Thyroid gland (tissue), 4 donors: ENCODE measurements around the gene IPO7. TPM values are rescaled to one million over a fixed set of nuclear protein-coding genes. Genes with fewer than 3 reads are reported as not detected.

Experiments used
- DNase-seq, 2 donors: peaks; one replicate each; pipeline ENCODE4 v3.0.0-alpha.2; 2019
- H3K27ac ChIP-seq, 3 donors: fragments of 200-600 bp; sonication (generic); 1 replicate in 2 of 3; 2 replicates in 1 of 3; pipeline ENCODE4 v1.5.1; 2016 to 2019; ENCODE audit warnings: mild to moderate bottlenecking in 1 of 3, moderate library complexity in 1 of 3
- H3K27me3 ChIP-seq: fragments of 200-600 bp; sonication (generic); one replicate; pipeline ENCODE4 v1.5.1; 2019
- H3K36me3 ChIP-seq, 2 donors: fragments of 200-600 bp; sonication (generic); one replicate each; pipeline ENCODE4 v1.5.1; 2016 to 2019
- H3K4me1 ChIP-seq, 2 donors: fragments of 200-600 bp; sonication (generic); one replicate each; pipeline ENCODE4 v1.5.1; 2017 to 2019
- H3K4me3 ChIP-seq, 3 donors: fragments of 200-600 bp; sonication (generic); replicated peaks in 1 of 3; 1 replicate in 2 of 3; 2 replicates in 1 of 3; pipeline ENCODE4 v1.5.1; 2016; ENCODE audit warnings: mild to moderate bottlenecking in 1 of 3
- H3K9me3 ChIP-seq: fragments of 200-600 bp; sonication (generic); one replicate; pipeline ENCODE4 v1.5.1; 2017
- CTCF ChIP-seq, 6 experiments: fragments of 200-600 bp in 3 of 6; fragments of 450-650 bp in 3 of 6; sonication (generic) in 3 of 6; IDR thresholded peaks; one replicate each; pipeline ENCODE4 v1.5.1; 2016 to 2019; ENCODE audit warnings: antibody characterized with exemption in 6 of 6, mild to moderate bottlenecking in 2 of 6, inconsistent platforms in 1 of 6, moderate library complexity in 1 of 6
- POLR2A ChIP-seq, 2 donors: fragments of 450-650 bp; IDR thresholded peaks; one replicate each; pipeline ENCODE4 v1.6.1; 2017; ENCODE audit warnings: antibody characterized with exemption in 2 of 2, mild to moderate bottlenecking in 2 of 2, moderate library complexity in 1 of 2
- WGBS, 2 donors: methylation state at CpG; one replicate each; pipeline ENCODE4 v1.1.5; 2017; 5-methylcytosine and 5-hydroxymethylcytosine counted together
- intact Hi-C: fragments of 100-400 bp; cut with DNase I; formaldehyde crosslinking; loops from one replicate; pipeline ENCODE4 v1.15.1; 2023
- total RNA-seq, 4 donors: library from RNA; depleted of rRNA; stranded (reverse); fragments of >200 nt; gene quantifications; one replicate each; pipeline ENCODE4 v1.2.3, GENCODE V29; 2016

Gene IPO7
- total RNA-seq, 4 donors from 2014 or later: 104 to 185 (median 151) TPM

DNA sequence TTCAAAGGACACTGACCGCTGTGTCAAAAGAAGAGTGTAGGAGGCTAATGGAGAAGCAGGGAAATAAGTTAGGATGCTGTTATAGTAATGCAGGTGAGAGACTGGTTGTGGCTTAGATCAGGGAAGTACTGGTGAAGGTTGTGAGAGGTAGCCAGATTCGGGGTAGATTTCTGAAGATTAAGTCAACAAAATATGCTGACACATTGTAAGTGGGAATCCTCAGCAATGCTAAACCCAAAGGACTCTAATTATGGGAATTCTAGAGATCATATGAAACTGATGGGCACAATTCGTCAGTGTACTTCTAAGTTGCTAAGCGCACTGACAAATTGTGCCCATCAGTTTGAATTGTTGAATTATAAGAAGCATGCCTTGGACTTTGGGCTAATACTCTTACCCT is 86.3 kb downstream of the IPO7 start:
- Histone ChIP-seq H3K36me3 (peaks cover 32 to 33% of the 10 kb centered on the region in 2 donors), H3K27ac (no peak overlapping the region), H3K4me1 (no peaks in the 10 kb centered on the region), H3K4me3 (no peak overlapping the region), H3K9me3 (no peaks in the 10 kb centered on the region), H3K27me3 (no peaks in the 10 kb centered on the region)
- intact Hi-C loops: no loop called here
- TF ChIP-seq POLR2A (IDR thresholded peaks at IDR 0.05) (no peak), CTCF (IDR thresholded peaks at IDR 0.05) (no peak)
- no peak for DNase-seq
- 86 to 90% methylated on average over 4 of the region's 4 CpGs for WGBS, 2 donors

GRCh38 chr11:9473408-9473807 is 89.0 kb downstream of the IPO7 start:
- intact Hi-C loops: no loop called here
- Histone ChIP-seq H3K27me3 (no peaks in the 10 kb centered on the region), H3K36me3 (peaks cover 32 to 38% of the 10 kb centered on the region in 2 donors), H3K9me3 (no peaks in the 10 kb centered on the region), H3K27ac (no peak overlapping the region), H3K4me3 (no peak overlapping the region), H3K4me1 (no peaks in the 10 kb centered on the region)
- TF ChIP-seq POLR2A (IDR thresholded peaks at IDR 0.05) (no peak), CTCF (IDR thresholded peaks at IDR 0.05) (no peak)
- DNase-seq: no peak

- 88 to 96% methylated on average over 2 of the region's 2 CpGs for WGBS, 2 donors
- no peak for DNase-seq
- Histone ChIP-seq H3K9me3 (no peaks in the 10 kb centered on the region), H3K4me3 (no peak overlapping the region), H3K4me1 (no peaks in the 10 kb centered on the region), H3K36me3 (peaks cover 16 to 24% of the 10 kb centered on the region in 2 donors), H3K27ac (no peak overlapping the region), H3K27me3 (no peaks in the 10 kb centered on the region)
- TF ChIP-seq POLR2A (IDR thresholded peaks at IDR 0.05) (no peak), CTCF (IDR thresholded peaks at IDR 0.05) (no peak)
- intact Hi-C loops: no loop called here
These were observed 95.4 kb downstream of the IPO7 start for GRCh38 chr11:9479899-9480298.

DNA sequence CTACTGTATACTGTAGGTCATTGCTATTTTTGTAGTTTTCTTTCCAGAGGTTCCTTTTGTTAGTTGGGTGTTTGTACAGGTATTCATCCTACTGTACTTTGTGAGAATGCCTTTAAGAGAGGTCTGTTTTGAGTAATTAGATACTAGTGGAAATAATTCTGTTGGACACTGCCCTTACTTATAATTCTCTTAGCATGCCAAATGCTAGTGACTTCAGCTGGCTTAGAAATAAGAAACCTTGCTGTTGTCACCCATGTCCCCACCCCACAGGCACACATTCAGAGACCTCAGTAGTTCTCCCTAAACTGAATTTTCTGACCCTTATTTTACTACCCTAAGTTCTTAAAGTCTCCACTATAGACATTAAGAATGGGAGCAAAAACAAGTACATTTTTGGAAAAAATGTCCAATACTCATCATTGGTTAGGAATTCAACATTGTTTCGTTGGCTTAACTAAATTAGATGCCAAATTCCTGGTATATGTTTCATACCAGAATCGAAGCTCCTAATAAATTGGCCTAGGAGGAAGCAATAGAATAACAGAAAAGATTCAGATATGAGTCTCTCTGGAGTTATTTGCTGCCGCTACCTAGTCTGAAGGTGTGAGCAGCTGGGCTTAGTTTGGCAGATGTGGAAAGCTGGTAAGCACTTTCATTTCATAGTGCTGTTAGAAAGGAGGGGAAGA is 104.8 kb downstream of the IPO7 start:
- H3K9me3 ChIP-seq: no peaks in the 10 kb centered on the region
- no peaks in the 10 kb centered on the region for H3K4me1 ChIP-seq
- TF ChIP-seq POLR2A (IDR thresholded peaks at IDR 0.05) (no peak), CTCF (IDR thresholded peaks at IDR 0.05) (no peak)
- peaks cover 6 to 10% of the 10 kb centered on the region in 2 donors for H3K36me3 ChIP-seq
- no peaks in the 10 kb centered on the region for H3K27me3 ChIP-seq
- no peak for DNase-seq
- 81 to 93% methylated on average over 3 of the region's 3 CpGs for WGBS, 2 donors
- no peak overlapping the region for H3K4me3 ChIP-seq
- intact Hi-C loops: no loop called here
- H3K27ac ChIP-seq: no peak overlapping the region

GRCh38 chr11:9490376-9490775 is 105.9 kb downstream of the IPO7 start:
- Histone ChIP-seq H3K9me3 (no peaks in the 10 kb centered on the region), H3K27ac (no peak overlapping the region), H3K36me3 (peaks cover 10 to 11% of the 10 kb centered on the region in 2 donors), H3K27me3 (no peaks in the 10 kb centered on the region), H3K4me3 (no peak overlapping the region), H3K4me1 (no peaks in the 10 kb centered on the region)
- WGBS, 2 donors: 76 to 80% methylated on average over 3 of the region's 3 CpGs
- intact Hi-C loops: loop anchor here (10.0 kb wide), 1 partner anchor 476 kb away; no protein-coding TSS in a partner anchor
- DNase-seq: no peak
- TF ChIP-seq CTCF (IDR thresholded peaks at IDR 0.05) (no peak), POLR2A (IDR thresholded peaks at IDR 0.05) (no peak)
